ENCODE measurements around the gene PRKCD.

The PRKCD gene

GRCh38 chr3:53195602-53196574, 34.9 kb downstream of the PRKCD start:
- Histone ChIP-seq H3K4me2 (ENCODE audit: low read length) (no peak overlapping the region), H3K79me1 (ENCODE audit: low read length) (no peaks in the 10 kb centered on the region), H3K36me3 (ENCODE audit: control insufficient read depth in 1 of 2, insufficient read depth in 2 of 2, low read length in 2 of 2) (no peaks in the 10 kb centered on the region), H2AK5ac (ENCODE audit: low read length) (no peak overlapping the region), H3K4me3 (ENCODE audit: low read depth, low read length) (no peak overlapping the region), H2AFZ (ENCODE audit: insufficient read depth, low read length, poor library complexity) (no peak overlapping the region), H4K8ac (ENCODE audit: low read depth, low read length) (no peak overlapping the region), H2BK5ac (ENCODE audit: low read depth, low read length, poor library complexity) (no peak overlapping the region), H3K27me3 (ENCODE audit: insufficient read depth, low read length) (no peaks in the 10 kb centered on the region), H3K18ac (ENCODE audit: low read length) (no peak overlapping the region), H3K4me1 (ENCODE audit: control insufficient read depth in 1 of 2, insufficient read depth in 2 of 2, low read length in 2 of 2) (peaks cover 8 to 12% of the 10 kb centered on the region in 2 experiments), H2BK120ac (ENCODE audit: insufficient read depth, low read length, poor library complexity) (no peak overlapping the region), H3K23ac (ENCODE audit: low read length) (no peak overlapping the region), H3K9ac (ENCODE audit: low read length) (no peak overlapping the region), H3K79me2 (ENCODE audit: control insufficient read depth, insufficient read depth, low read length, poor library complexity) (no peaks in the 10 kb centered on the region), H3K14ac (ENCODE audit: low read length) (no peak overlapping the region), H4K91ac (ENCODE audit: low read depth, low read length) (no peak overlapping the region), H3K27ac (ENCODE audit: low read depth, low read length) (no peak overlapping the region), H2BK12ac (ENCODE audit: low read length) (no peak overlapping the region), H3K4ac (ENCODE audit: low read depth, low read length) (no peak overlapping the region), H4K12ac (ENCODE audit: low read depth, low read length) (no peak overlapping the region), H3K9me3 (ENCODE audit: insufficient read depth, low read depth, low read length) (peaks cover 1% of the 10 kb centered on the region)
- WGBS (ENCODE audit: extremely low coverage, insufficient coverage, insufficient read length): no CpG with 5 or more reads among the region's 36 CpGs
- DNase-seq: peak; percentile 25 to 64

DNA sequence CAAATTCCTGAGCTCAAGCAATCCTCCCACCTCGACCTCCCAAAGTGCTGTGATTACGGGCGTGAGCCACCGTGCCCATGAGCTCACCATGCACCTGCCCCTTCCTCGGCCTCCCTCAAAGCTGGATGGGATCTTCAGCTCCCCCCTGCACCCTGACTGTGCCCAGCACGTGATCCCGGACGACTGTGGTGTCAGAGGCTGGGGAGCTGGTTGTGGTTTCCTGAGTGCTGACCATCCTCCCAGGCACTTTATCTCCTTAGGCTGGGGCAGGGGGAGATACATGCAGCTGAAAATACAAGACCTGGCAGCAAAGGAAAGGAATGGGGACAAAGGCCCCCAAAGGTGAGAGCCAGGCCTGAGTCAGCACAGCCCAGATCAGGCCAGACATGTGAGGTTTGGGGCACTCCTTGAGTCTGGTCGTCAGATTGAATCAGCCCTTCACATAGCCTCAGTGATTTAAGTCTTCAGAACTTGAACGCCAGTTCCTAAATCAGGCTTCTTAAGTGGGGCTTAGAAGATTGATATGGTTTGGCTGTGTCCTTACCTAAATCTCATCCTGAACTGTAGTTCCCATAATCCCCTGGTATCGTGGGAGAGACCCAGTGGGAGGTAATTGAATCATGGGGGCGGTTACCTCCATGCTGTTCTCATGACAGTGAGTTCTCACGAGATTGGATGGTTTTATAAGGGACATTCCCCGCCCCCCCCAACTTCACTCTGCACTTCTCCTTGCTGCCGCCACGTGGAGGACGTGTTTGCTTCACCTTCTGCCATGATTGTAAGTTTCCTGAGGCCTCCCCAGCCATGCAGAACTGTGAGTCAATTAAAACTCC, 35.8 kb downstream of the PRKCD start:
- Histone ChIP-seq H3K9me3 (ENCODE audit: insufficient read depth, low read depth, low read length) (peaks cover 5% of the 10 kb centered on the region), H2AK5ac (ENCODE audit: low read length) (no peak overlapping the region), H3K4me1 (ENCODE audit: control insufficient read depth in 1 of 2, insufficient read depth in 2 of 2, low read length in 2 of 2) (peaks cover 8 to 12% of the 10 kb centered on the region in 2 experiments), H3K4me2 (ENCODE audit: low read length) (no peak overlapping the region), H2AFZ (ENCODE audit: insufficient read depth, low read length, poor library complexity) (no peak overlapping the region), H3K4me3 (ENCODE audit: low read depth, low read length) (no peak overlapping the region), H3K18ac (ENCODE audit: low read length) (no peak overlapping the region), H3K4ac (ENCODE audit: low read depth, low read length) (no peak overlapping the region), H3K27me3 (ENCODE audit: insufficient read depth, low read length) (no peaks in the 10 kb centered on the region), H2BK5ac (ENCODE audit: low read depth, low read length, poor library complexity) (no peak overlapping the region), H3K9ac (ENCODE audit: low read length) (no peak overlapping the region), H4K91ac (ENCODE audit: low read depth, low read length) (no peak overlapping the region), H4K8ac (ENCODE audit: low read depth, low read length) (no peak overlapping the region), H2BK120ac (ENCODE audit: insufficient read depth, low read length, poor library complexity) (no peak overlapping the region), H3K79me1 (ENCODE audit: low read length) (no peaks in the 10 kb centered on the region), H3K27ac (ENCODE audit: low read depth, low read length) (no peak overlapping the region), H3K23ac (ENCODE audit: low read length) (no peak overlapping the region), H4K12ac (ENCODE audit: low read depth, low read length) (no peak overlapping the region), H3K79me2 (ENCODE audit: control insufficient read depth, insufficient read depth, low read length, poor library complexity) (no peaks in the 10 kb centered on the region), H2BK12ac (ENCODE audit: low read length) (no peak overlapping the region), H3K36me3 (ENCODE audit: control insufficient read depth in 1 of 2, insufficient read depth in 2 of 2, low read length in 2 of 2) (no peaks in the 10 kb centered on the region), H3K14ac (ENCODE audit: low read length) (no peak overlapping the region)
- DNase-seq: peak; percentile 20 to 34
- WGBS (ENCODE audit: extremely low coverage, insufficient coverage, insufficient read length): no CpG with 5 or more reads among the region's 17 CpGs

GRCh38 chr3:53198256-53198977, 37.4 kb downstream of the PRKCD start:
- no peak overlapping the region for H3K4me2 ChIP-seq (ENCODE audit: low read length)
- H3K36me3 ChIP-seq (ENCODE audit: control insufficient read depth in 1 of 2, insufficient read depth in 2 of 2, low read length in 2 of 2): no peaks in the 10 kb centered on the region
- H2BK5ac ChIP-seq (ENCODE audit: low read depth, low read length, poor library complexity): no peak overlapping the region
- H3K14ac ChIP-seq (ENCODE audit: low read length): no peak overlapping the region
- H4K12ac ChIP-seq (ENCODE audit: low read depth, low read length): no peak overlapping the region
- H3K79me2 ChIP-seq (ENCODE audit: control insufficient read depth, insufficient read depth, low read length, poor library complexity): no peaks in the 10 kb centered on the region
- H3K4me3 ChIP-seq (ENCODE audit: low read depth, low read length): no peak overlapping the region
- DNase-seq: no peak
- H4K91ac ChIP-seq (ENCODE audit: low read depth, low read length): no peak overlapping the region
- H3K4ac ChIP-seq (ENCODE audit: low read depth, low read length): no peak overlapping the region
- H2AFZ ChIP-seq (ENCODE audit: insufficient read depth, low read length, poor library complexity): no peak overlapping the region
- H3K79me1 ChIP-seq (ENCODE audit: low read length): no peaks in the 10 kb centered on the region
- WGBS (ENCODE audit: extremely low coverage, insufficient coverage, insufficient read length): no CpG with 5 or more reads among the region's 10 CpGs
- no peak overlapping the region for H3K9ac ChIP-seq (ENCODE audit: low read length)
- no peak overlapping the region for H2AK5ac ChIP-seq (ENCODE audit: low read length)
- H4K8ac ChIP-seq (ENCODE audit: low read depth, low read length): no peak overlapping the region
- H3K27ac ChIP-seq (ENCODE audit: low read depth, low read length): no peak overlapping the region
- no peak overlapping the region for H3K23ac ChIP-seq (ENCODE audit: low read length)
- H3K27me3 ChIP-seq (ENCODE audit: insufficient read depth, low read length): no peaks in the 10 kb centered on the region
- H3K18ac ChIP-seq (ENCODE audit: low read length): no peak overlapping the region
- H2BK120ac ChIP-seq (ENCODE audit: insufficient read depth, low read length, poor library complexity): no peak overlapping the region
- peaks cover 5% of the 10 kb centered on the region for H3K9me3 ChIP-seq (ENCODE audit: insufficient read depth, low read depth, low read length)
- H2BK12ac ChIP-seq (ENCODE audit: low read length): no peak overlapping the region
- H3K4me1 ChIP-seq (ENCODE audit: control insufficient read depth in 1 of 2, insufficient read depth in 2 of 2, low read length in 2 of 2): peaks cover 6 to 10% of the 10 kb centered on the region in 2 experiments

DNA sequence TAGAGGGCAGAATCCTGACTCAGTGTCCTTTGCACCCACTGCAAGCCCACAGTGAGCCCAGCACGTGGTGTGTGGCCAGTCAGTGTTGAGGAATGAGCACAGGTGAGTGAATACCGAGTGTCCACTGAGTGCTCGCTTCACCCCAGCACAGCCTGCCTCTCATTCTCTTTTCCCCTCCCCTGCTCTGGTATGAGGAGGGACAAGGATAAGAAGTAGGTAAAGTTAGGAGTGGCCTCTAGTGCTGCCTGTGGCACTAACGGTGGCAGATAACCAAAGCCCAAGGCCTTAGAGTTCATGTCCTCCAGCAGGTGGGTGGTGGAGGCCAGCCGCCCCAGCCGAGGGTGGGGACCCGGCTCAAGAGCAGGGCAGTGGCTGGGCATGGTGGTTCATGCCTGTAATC, 38.0 kb downstream of the PRKCD start:
- no peak overlapping the region for H4K12ac ChIP-seq (ENCODE audit: low read depth, low read length)
- H3K79me1 ChIP-seq (ENCODE audit: low read length): no peaks in the 10 kb centered on the region
- no peak overlapping the region for H3K9ac ChIP-seq (ENCODE audit: low read length)
- H3K4me2 ChIP-seq (ENCODE audit: low read length): no peak overlapping the region
- no peak overlapping the region for H4K8ac ChIP-seq (ENCODE audit: low read depth, low read length)
- DNase-seq: no peak
- no CpG with 5 or more reads among the region's 7 CpGs for WGBS (ENCODE audit: extremely low coverage, insufficient coverage, insufficient read length)
- no peak overlapping the region for H3K14ac ChIP-seq (ENCODE audit: low read length)
- H3K27me3 ChIP-seq (ENCODE audit: insufficient read depth, low read length): no peaks in the 10 kb centered on the region
- H3K36me3 ChIP-seq (ENCODE audit: control insufficient read depth in 1 of 2, insufficient read depth in 2 of 2, low read length in 2 of 2): no peaks in the 10 kb centered on the region
- no peak overlapping the region for H3K27ac ChIP-seq (ENCODE audit: low read depth, low read length)
- H4K91ac ChIP-seq (ENCODE audit: low read depth, low read length): no peak overlapping the region
- no peak overlapping the region for H2BK12ac ChIP-seq (ENCODE audit: low read length)
- no peak overlapping the region for H2AFZ ChIP-seq (ENCODE audit: insufficient read depth, low read length, poor library complexity)
- no peak overlapping the region for H3K4ac ChIP-seq (ENCODE audit: low read depth, low read length)
- no peak overlapping the region for H2BK120ac ChIP-seq (ENCODE audit: insufficient read depth, low read length, poor library complexity)
- no peak overlapping the region for H3K18ac ChIP-seq (ENCODE audit: low read length)
- peaks cover 5% of the 10 kb centered on the region for H3K9me3 ChIP-seq (ENCODE audit: insufficient read depth, low read depth, low read length)
- no peak overlapping the region for H2BK5ac ChIP-seq (ENCODE audit: low read depth, low read length, poor library complexity)
- no peak overlapping the region for H3K23ac ChIP-seq (ENCODE audit: low read length)
- H3K79me2 ChIP-seq (ENCODE audit: control insufficient read depth, insufficient read depth, low read length, poor library complexity): no peaks in the 10 kb centered on the region
- no peak overlapping the region for H2AK5ac ChIP-seq (ENCODE audit: low read length)
- H3K4me3 ChIP-seq (ENCODE audit: low read depth, low read length): no peak overlapping the region
- H3K4me1 ChIP-seq (ENCODE audit: control insufficient read depth in 1 of 2, insufficient read depth in 2 of 2, low read length in 2 of 2): peaks cover 4% of the 10 kb centered on the region in 2 experiments

Data from trophoblast cell (in vitro differentiated cells and primary cell).